GM19397 (cell line): Measurements from ENCODE around the gene GSTM3.
"Not testable (repeated sequence)": the region's sequence is repeated elsewhere in the genome, so short reads cannot be mapped to it uniquely, and the experiment has no call there.

ENCODE experiments used
- ATAC-seq: cut with Tn5 transposase; IDR thresholded peaks from one replicate; pipeline ENCODE4 v1.9.1; 2021; ENCODE audit warnings: mild to moderate bottlenecking, moderate library complexity; ENCODE audit not compliant: unreplicated experiment

Gene GSTM3

DNA sequence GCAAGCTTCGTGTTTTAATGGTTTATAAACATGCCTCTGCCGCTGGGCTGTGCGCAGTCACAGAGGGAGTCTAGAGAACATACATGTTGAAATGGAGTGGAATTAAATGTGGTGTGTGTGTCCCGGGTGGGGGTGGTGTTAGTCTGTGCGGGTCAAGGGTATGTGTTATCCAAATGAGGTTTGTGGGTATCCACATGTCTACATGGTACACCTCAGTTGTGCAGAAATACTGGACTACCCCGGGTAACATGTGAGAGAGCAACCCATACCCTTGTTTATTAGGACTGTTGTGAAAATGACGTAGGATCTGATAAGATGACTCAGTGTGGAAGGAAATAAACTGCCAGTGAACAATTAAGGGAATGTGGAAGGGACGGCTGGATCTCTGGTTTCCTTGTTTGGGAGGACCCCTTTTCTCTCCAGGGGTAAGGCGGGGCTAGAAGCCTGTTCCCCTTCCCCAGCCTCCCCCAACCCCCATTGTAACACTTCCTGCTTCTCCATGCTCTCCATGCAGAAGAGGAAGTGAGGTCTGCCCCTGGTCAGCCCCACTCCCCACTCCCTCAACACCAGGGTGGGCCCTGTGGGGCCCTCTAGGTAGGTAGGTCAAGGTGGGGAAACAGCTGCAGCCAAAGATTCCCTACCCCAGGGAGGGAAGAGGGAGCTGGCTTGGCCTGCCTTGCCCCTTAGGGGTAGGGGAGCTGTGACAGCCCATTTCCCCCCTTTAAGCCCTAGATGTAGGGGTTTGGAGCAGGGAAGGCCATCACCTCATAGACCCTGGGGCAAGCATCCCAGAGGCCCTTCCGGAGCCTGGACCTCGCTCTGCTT is 22.2 kb upstream of the GSTM3 start:
- no peak for ATAC-seq

DNA sequence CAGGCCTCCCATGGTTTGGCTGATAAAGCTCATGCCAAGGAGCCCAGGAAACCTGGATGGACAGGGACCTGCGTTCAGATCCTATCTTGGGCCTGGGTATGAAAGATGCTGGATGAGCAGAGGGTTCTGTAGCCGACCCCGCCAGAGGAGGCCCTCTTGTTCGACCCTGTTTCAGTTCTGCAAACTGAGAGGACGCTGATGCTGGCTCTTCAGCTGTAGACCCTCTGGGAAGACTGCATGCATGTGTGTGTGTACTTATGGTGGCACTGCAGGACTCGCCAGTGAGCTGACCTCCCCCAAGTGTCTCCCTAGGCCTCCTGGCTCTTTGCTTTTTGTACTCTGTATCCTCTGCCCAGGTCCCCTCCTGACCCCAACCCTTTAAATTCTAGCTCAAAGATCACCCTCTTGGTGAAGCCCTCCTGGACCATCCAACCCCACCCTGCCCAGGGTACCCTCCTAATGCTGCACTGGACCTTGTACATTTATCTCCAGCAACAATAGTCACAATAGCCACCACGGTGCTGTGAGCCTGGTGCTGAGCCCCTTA is 21.3 kb upstream of the GSTM3 start:
- no peak for ATAC-seq

DNA sequence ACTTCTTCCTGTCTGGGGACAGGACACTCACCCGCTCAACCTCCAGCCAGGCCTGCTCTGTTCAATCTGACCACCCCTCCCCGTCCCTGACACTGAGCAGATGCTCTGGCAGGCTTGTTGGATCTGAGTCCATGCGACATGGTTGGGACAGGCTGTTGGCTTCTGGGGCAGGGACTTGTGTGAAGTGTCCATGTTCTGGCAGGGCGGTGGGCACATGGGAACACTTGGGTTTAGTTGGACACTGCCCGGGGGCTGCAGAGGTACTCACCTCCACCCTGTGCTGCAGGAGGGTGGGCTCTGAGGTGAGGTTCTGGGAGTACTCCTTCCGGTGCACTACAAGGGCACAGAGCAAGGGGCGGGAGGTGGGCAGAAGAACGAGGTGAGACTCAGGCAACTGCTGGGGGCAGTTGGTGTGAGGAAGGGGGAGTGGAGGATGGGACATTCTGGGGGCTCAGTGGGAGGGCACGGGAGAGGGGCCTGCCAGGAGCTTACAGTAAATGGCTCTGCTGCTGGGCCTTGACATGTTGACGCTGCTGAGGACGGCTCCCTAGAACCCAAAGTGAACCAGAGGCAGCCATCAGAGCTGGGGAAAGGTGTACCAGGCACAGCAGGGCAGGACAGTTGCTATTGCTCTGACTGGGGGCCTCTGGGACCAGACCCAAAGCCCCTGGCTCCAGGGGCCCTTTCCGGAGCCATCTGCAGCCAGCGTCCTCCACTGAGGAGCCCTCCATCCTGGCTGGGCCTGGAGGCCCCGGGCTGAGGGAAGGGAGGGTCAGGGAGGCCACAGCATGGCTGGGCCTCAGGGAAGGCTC is 20.6 kb upstream of the GSTM3 start:
- ATAC-seq, result no peak

DNA sequence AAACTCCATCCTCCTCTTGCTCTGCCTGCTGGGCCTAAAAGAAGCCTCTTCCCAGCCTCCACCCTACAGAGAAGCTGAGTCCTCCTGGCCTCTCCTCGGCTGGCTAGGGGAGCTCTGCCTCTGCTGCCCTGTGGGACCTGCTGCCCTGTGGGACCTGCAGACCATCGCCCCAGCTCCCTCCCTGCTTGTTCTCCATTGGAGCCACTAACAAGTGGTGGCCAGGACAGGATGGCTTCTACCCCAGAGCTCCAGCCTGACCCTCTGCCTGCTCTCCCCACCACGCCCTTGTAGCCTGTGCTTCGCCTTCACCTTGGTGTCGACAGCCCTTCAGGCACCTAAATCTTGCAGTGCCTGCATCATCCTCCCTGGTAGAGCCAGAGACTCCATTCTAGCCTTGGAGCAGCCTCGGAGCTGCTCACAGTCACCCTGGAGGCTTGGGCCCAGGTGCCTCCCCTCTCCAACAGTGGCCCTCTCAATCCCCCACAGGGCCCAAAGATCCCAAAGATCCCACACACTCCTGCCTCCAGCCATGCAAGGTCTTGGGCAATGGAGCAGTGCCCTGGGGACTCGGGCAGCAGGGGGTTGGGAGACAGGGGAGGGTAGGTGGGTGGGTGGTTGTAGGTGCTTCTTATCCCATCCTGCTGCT is 19.9 kb upstream of the GSTM3 start:
- ATAC-seq, result no peak

DNA sequence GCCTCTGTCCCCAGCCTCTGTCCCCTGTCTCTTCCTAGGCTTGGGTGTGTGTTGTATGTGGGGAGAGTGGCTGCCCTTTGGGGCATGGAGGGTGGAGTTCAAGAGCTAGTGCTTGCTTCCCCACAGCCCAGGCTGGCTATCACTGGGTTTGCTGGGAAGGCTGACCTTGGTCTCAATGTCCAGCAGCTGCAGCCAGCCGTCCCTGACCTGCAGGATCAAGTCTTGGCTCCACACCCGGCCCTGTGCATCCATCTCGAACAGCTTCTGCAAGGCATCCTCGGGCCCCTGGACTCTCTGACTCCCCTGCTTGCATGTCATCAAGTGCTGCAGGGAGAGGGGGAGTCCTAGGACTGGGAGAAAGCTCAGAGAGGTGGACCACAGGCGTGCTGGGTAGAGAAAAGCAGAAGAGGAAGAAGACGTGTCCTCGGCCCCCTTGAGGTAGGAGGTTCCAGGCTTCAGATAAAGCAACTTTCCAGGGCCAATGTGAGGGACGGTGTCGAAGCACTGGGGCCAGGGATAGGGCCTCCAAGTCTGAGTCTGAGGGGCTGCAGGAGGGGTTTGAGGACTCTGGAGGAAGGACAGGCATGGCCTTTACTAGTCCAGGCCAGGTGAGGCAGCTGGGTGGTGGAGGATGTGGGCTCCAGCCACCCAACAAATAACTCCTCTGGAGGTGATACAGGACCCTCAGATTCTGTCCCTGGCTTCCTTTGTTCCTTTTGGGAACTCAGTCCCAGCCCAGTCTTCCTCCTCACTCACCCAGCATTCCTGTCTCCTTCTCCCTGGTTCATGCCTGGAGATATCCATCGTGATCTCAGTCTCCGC is 18.9 kb upstream of the GSTM3 start:
- ATAC-seq, result no peak

DNA sequence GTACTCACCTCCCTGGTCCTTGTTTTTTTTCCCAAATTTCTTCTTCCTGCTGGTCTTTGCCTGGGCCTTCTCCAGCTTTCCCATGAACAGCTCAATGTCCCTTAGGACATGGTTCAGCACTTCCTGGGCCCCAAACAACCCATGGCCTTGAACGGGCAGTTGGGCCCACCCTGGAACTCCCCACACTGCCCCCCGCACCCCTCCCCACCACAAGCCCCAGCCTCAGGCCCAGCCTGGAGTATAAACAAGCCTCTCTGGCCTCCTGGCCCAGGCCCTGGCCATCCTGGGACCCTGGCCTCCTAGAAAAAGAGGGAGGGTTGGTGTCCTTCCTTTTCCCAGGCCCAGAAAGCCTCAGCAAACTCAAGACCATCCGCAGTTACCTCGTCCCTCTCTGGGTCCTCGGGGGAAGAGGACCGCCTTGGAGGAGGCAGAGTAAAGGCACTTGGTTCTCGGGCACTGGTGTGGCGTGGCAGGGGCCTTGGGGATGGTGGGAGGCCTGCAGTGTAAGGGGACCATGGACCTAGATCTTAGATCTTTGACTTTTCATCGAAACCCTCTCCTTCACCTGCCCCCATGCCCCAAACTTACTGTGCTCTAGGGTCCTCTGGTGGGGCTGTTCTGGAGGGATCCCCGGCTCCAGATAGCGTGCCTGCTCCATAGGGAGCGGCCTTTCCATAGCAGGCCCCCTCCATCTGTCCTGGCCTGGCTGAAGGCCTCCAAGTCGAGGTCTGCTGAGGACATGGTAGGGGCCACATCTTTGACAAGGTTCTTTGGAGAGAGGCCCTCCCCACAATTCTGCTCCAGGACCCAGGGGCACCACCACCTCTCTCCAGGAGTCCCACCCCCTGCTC is 17.3 kb upstream of the GSTM3 start:
- ATAC-seq, result no peak

DNA sequence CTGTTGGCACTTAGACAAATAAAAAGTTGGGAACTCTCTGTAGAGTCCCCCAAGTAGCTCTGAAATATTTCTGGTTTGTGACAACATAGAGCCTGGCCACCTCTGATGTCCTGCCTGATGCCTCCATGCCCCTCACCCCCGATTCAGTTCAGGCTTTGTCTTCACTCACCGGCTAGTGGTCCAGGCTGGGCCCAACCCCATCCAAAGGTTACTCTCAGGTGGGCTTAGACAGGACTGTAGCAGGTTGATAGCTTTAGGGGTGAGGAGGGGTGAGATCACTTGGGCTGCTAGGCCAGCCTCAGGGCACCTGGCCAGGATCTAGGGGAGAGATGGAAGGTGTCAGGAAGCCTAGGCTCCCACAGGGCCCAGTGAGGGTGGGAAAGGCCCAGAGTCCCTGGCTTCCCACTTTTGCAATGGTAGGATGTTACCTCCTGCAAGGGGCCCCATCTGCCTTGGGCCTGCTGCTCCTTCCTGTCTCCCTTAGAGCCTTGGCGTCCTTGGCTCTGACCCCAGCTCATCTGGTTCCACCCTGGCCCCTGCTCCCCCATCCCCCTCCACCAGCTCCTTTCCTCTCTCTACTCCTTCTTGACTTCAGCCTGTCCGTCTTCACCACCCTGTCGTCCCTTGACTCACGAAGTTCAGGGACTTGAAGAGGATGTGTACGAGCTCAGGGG is 16.1 kb upstream of the GSTM3 start:
- no peak for ATAC-seq

DNA sequence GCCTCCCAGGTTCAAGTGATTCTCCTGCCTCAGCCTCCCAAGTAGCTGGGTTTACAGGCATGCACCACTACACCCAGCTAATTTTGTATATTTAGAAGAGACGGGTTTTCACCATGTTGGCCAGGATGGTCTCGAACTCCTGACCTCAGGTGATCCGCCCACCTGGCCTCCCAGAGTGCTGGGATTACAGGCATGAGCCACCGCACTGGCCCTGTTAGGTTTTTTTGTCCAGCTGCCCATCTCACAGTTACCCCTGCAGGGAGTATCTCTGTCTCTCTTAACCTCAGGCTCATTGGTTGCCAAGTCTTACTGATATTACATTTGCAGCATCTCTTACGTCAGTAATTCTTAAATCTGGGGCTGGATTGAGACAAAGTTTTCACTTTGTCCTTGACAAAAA is 15.5 kb upstream of the GSTM3 start:
- ATAC-seq, result not testable (repeated sequence)

DNA sequence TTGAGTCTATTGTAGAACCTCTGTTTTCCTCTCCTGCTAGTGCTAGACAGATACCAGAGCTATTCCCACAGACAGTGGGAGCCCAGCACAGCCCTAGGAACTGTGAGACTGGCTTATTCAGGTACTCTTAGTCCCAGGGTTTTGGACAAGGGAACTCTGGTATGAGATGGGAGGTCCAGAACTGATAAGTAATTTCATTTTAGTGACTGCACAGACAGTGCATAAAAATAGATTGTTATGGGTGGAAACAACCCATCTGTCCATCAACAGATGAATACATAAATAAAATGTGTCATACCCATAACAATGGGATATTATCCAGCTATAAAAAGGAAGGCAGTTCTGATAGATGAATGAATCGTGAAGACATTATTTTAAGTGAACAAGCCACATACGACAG is 13.9 kb upstream of the GSTM3 start:
- no peak for ATAC-seq

DNA sequence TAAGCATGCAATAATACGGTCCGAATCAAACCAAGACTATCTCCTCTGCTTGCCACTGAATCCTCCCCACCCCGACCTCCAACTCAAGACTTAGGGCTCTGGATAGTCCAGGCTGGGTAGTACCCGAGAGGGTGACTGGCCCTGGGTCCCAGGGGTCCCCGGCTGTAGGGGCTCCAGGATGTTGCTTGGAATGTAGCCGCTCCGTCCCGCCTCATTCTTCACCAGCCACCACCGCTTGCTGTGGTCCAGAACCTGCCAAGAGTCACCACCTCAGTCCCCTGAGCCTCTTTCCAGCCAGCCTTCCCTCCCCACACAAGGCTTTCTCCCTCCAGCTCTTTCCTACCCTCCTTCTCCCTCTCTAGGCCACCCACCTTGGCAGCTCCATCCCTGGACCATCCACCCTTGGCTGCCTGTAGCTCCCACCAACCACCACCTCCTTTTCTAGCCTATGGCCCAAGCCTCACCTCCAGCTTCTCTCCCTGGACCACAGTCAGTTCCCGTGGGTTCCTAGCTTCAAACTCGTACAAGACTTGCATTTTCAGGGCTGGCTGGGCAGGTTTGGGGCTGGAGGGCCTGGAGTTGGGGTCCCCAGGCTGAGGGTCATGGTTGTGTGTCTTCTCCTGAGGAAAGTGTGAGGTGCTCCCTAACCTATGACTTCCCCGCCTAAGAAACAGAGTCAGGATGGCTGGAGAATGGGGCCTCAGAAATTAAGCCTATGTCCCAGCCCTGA is 10.9 kb upstream of the GSTM3 start:
- ATAC-seq, result no peak

DNA sequence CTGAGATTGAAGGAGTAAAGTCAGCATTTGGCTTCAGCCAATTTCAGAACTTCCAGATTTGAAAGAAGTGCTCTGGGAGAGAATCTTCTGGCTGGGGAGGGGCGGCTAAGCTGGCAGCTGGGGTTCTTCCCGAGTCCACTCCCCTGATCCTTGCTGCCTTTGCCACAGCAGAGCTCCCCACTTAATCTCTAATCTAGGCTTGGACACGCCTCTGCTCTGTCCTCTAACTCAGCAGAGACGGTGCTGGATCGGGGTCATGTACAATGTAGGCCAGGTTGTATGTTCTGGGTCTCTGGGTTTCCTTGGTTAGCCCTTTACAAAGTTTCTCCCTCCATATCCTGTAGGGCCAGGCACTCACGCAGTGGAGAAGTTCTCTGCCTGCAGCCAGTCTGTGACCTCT is 10.1 kb upstream of the GSTM3 start:
- ATAC-seq, result no peak

DNA sequence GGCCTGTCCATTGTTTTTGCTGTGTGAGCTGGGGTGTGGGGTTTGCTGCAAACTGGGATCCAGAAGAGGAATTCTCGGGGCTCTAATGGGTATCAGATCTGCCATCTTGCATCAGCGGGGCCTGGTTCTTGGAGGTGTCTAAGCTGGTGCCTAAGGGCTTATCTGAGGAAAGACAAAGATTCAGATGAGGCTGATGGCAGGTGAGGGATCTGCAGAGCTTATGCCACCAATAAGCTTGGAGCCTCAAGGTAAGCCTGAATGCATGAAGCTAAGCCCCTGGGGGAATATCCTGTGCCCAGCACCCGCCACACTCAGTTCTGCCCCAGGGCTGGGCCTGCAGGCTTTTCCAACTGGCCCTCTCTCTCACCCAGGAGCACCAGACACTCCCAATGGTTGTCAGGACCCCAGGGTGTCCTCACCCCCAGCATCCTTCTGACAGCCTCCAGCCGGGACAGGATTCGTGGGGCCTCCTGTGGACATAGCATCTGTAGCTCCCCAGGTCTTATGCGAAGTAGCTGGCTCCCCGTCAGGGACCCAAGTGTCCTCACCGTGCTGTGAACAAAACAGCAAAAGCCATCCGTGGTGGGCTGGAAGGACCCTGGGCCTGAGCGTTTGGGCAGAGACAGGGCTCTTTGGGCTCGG is 9.5 kb upstream of the GSTM3 start:
- no peak for ATAC-seq

DNA sequence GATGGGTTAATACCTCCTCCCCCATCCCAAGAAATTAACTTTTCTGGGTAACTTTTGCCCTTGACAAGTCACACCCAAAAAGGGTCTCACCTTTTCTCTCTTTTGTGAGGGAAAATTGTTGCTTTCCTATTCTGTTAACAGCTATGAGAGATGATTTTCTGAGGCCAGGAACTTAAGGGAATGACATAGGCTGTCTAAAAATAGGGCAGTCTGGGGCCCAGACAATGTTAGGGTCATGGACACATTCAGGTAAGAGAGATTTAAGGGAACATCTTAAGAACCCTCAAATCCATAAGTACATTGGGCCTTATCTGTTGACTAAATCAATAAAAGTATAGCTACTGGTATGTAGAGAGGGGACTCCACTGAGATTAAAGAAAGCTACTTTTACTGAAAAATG is 8.4 kb upstream of the GSTM3 start:
- ATAC-seq, result no peak

DNA sequence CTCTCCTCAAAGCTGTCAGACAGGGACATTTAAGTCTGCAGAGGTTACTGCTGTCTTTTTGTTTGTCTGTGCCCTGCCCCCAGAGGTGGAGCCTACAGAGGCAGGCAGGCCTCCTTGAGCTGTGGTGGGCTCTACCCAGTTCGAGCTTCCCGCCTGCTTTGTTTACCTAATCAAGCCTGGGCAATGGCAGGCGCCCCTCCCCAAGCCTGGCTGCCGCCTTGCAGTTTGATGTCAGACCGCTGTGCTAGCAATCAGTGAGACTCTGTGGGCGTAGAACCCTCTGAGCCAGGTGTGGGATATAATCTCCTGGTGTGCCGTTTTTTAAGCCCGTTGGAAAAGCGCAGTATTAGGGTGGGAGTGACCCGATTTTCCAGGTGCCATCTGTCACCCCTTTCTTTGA is 7.5 kb upstream of the GSTM3 start:
- ATAC-seq, result not testable (repeated sequence)

DNA sequence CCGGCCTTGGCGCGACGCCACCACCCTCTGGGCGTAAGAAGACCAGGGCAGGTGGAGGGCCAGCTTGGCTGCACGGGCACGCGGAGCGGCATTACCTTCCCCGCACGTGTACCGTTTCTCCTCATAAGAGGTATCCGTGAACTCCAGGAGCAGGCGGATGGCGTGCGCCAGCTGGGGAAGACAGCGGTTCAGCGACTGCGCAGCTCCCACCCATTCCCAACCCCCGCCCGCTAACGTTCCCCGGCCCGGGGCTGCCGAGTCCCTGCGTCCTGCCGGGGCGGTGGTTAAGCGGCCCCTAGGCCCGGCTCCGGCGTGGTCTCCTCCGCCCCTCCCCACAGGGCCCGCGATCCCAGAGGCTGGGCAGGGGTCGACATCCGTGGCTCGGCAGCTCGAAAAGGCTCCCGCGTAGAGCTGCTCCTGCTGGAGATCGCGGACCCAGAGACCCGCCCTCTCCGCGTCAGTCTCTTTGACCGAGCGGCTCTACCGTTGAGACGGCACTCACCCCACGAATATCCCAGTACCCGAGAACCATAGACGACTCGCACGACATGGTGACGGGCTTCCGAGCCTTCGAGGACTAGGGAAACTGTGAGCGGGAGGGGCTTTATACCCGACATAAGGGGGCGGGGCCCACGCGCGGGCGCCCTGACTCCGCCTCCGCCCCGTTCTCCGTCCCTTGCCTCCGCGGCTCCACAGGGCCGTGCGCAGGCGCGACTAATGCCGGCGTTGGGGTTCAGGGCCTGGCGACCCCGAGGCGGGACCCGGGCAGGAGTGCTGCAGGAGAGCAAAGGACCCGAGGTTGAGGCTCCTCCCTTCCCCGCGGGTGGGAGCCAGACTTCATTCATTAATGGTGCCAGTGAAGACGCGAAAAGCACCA is 862 bp downstream of the GSTM3 start:
- ATAC-seq, result peak; percentile 89

DNA sequence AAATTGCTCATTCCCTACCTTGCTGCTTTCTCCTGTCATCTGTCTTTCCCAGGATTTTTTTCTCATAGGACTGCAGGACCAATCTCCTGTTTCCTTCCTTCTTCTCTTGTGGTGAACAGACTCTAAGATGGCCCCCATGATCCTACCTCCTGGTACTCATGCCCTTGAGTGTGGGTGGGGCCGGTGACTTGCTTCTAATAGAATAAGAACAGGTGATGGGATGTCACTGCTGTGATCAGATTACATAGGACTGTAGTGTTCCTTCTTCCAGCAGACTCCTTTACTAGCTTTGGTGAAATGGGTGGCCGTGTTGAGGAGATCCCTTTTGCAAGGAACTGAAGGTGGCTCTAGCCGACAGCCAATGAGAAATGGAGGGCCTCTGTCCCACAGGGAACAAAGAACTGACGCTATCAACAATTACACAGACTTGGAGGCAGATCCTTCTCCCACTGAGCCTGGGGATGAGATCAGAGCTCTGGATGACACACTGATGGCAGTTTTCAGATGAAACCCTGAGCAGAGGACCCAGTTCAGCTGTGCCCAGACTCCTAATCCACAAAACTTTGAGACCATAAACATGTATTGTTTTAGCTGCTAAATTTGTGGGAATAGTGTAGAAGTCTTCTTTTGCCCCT is 7.5 kb downstream of the GSTM3 start:
- no peak for ATAC-seq
